Testis (tissue), 3 donors: ENCODE measurements around the gene B3GNT7. TPM values are rescaled to one million over a fixed set of nuclear protein-coding genes. Genes with fewer than 3 reads are reported as not detected.
A peak's percentile ranks its signal among the peaks of the same experiment; 100 is the strongest.

Experiments used
- DNase-seq: peaks from one replicate; pipeline ENCODE4 v3.0.0-alpha.2; 2019
- H3K27ac ChIP-seq, 2 donors: fragments of 200-600 bp; sonication (generic); one replicate each; pipeline ENCODE4 v1.5.1; 2019
- H3K27me3 ChIP-seq: fragments of 200-600 bp; sonication (generic); one replicate; pipeline ENCODE4 v1.5.1; 2019
- H3K36me3 ChIP-seq: fragments of 200-600 bp; sonication (generic); one replicate; pipeline ENCODE4 v1.5.1; 2017; ENCODE audit warnings: low read depth; ENCODE audit errors: missing control alignments
- H3K4me1 ChIP-seq: fragments of 200-600 bp; sonication (generic); one replicate; pipeline ENCODE4 v1.5.1; 2019
- H3K4me3 ChIP-seq, 2 donors: fragments of 200-600 bp; sonication (generic); one replicate each; pipeline ENCODE4 v1.5.1; 2017 to 2019
- H3K9me3 ChIP-seq: fragments of 200-600 bp; sonication (generic); one replicate; pipeline ENCODE4 v1.5.1; 2017
- POLR2A ChIP-seq: fragments of 450-650 bp; IDR thresholded peaks from one replicate; pipeline ENCODE4 v1.6.1; 2017; ENCODE audit warnings: antibody characterized with exemption, mild to moderate bottlenecking, moderate library complexity
- WGBS, 2 donors: methylation state at CpG; one replicate each; pipeline ENCODE4 v1.1.5; 2018; 5-methylcytosine and 5-hydroxymethylcytosine counted together
- intact Hi-C: fragments of 100-400 bp; cut with DNase I; formaldehyde crosslinking; loops from one replicate; pipeline ENCODE4 v1.15.1; 2023; ENCODE audit warnings: low total_unique reads
- polyA plus RNA-seq: library from polyadenylated mRNA; stranded (reverse); fragments of 350-450 nt; fragmentation: Illumina TruSeq; extraction: RNeasy Lipid Tissue Mini Kit (QIAGEN cat#74804); gene quantifications from one replicate; pipeline ENCODE4 v1.2.3, GENCODE V29; 2014; ENCODE audit warnings: low read depth, low replicate concordance; ENCODE audit not compliant: insufficient read depth
- total RNA-seq, 2 donors: library from RNA; depleted of rRNA; stranded (reverse); fragments of >200 nt; gene quantifications; one replicate each; pipeline ENCODE4 v1.2.3, GENCODE V29; 2016
- TF ChIP-seq, protein P1 (sequence below), 3 experiments: fragments of 450-650 bp in 2 of 3; fragments of 200-600 bp in 1 of 3; sonication (generic) in 1 of 3; IDR thresholded peaks; one replicate each; pipeline ENCODE4 v1.5.1; 2016 to 2019; ENCODE audit warnings: antibody characterized with exemption in 3 of 3, mild to moderate bottlenecking in 2 of 3, moderate library complexity in 1 of 3

Gene B3GNT7
- total and polyA plus RNA-seq, 3 donors from 2014 or later, result 2.6 to 5.0 (median 3.3) TPM

DNA sequence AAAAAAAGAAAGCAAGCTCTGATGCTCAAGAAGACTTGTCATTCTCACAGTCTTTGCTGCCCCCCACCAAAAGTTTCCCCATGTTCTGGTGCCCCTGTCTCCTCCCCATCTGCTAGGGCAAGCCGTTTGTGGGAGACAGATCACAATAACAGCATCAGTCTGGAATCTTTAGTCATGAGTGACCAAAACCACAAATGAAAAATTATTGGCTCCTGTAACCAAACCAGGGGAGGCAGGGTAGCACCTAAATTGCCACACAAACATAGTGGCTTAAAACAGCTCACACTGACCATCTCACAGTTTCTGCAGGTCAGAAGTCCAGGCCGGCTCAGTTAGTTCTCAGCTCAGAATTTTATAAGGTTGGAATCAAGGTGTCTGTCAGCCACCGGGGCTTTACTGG, 9.1 kb upstream of the B3GNT7 start:
- no peak for DNase-seq
- 82 to 97% methylated on average over 3 of the region's 3 CpGs for WGBS, 2 donors
- Histone ChIP-seq H3K4me3 (no peak overlapping the region), H3K9me3 (no peaks in the 10 kb centered on the region), H3K36me3 (no peaks in the 10 kb centered on the region), H3K4me1 (peaks cover 6% of the 10 kb centered on the region), H3K27me3 (no peaks in the 10 kb centered on the region), H3K27ac (no peak overlapping the region)
- no peak for TF ChIP-seq POLR2A
- TF ChIP-seq, protein P1, sequence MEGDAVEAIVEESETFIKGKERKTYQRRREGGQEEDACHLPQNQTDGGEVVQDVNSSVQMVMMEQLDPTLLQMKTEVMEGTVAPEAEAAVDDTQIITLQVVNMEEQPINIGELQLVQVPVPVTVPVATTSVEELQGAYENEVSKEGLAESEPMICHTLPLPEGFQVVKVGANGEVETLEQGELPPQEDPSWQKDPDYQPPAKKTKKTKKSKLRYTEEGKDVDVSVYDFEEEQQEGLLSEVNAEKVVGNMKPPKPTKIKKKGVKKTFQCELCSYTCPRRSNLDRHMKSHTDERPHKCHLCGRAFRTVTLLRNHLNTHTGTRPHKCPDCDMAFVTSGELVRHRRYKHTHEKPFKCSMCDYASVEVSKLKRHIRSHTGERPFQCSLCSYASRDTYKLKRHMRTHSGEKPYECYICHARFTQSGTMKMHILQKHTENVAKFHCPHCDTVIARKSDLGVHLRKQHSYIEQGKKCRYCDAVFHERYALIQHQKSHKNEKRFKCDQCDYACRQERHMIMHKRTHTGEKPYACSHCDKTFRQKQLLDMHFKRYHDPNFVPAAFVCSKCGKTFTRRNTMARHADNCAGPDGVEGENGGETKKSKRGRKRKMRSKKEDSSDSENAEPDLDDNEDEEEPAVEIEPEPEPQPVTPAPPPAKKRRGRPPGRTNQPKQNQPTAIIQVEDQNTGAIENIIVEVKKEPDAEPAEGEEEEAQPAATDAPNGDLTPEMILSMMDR (IDR thresholded peaks at IDR 0.05), result no peak
- intact Hi-C loops, result no loop called here

DNA sequence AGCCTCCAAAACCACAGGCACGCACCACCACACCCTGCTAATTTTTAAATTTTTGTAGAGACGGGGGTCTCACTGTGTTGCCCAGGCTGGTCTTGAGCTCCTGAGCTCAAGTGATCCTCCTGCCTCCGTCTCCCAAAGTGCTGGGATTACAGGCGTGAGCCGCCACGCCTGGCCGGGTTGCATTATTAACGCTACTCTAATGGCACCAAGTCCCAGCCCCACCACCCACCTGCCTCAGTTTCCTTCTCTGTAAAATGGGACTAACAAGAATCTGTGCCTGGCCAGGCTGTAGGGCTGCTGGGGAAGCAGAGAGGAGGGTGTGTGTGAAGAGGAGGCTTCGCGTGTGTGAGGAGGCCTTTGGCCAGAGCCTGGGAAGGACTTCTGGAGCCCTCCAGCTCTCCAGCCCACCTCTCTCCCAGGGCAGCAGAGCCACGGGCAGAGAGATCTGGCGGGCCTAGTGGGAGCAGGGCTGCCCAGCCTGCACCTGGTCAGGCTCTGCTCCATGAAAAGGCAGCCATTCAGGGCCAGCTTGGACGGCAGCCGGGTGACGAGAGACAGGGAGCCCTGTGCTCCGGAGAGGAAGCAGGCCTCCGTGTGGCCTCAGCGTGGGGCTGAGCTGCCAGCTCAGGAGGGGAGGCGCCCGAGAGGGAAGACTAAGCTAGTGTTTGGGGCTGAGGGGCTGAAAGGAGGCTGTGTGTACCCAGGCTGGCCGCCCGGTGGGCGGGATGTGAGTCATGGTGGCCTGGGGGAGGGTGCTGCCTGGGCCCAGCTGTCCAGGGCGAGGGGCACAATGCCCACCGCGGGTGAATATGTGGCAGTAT, 7.4 kb upstream of the B3GNT7 start:
- TF ChIP-seq, protein P1 (IDR thresholded peaks at IDR 0.05), result no peak
- TF ChIP-seq POLR2A, result no peak
- 60 to 72% methylated on average over 18 to 26 of the region's 26 CpGs for WGBS, 2 donors
- no peak overlapping the region for H3K27ac ChIP-seq
- no peak overlapping the region for H3K4me3 ChIP-seq
- no peaks in the 10 kb centered on the region for H3K27me3 ChIP-seq
- H3K9me3 ChIP-seq, result no peaks in the 10 kb centered on the region
- peak; percentile 58 for DNase-seq
- H3K4me1 ChIP-seq, result peaks cover 6% of the 10 kb centered on the region
- no peaks in the 10 kb centered on the region for H3K36me3 ChIP-seq
- intact Hi-C loops, result no loop called here

DNA sequence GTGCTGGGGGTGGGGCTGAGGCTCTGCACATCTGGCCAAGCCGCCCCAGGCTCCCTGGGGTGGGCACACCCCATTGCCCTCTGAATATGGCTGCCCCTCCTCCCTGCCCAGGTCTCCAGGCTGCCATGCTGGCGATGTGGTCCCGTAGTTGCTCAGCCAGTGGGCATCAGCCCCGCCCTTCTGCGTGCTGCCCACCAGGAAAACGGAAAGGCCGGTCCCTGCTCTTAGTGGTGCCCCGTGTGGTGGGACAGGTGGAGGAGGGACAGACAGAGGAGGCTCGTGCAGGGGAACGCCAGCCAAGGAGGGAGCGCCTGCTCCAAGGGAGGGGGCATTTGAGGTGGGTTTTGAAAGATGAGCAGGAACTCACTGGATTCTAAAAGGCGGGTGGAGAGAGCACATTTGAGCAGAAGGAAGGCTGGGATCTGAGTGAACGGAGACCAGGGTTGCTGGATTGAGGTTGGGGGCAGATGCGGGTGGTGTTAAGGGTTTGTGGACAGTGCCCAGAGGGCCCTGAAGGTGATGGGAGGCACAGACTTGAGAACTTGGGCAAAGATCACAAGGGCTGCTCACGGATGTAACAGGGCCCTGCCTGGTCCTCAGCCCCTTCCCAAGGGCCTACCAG, 6.7 kb upstream of the B3GNT7 start:
- H3K36me3 ChIP-seq, result no peaks in the 10 kb centered on the region
- DNase-seq, result no peak
- peaks cover 6% of the 10 kb centered on the region for H3K4me1 ChIP-seq
- no peaks in the 10 kb centered on the region for H3K27me3 ChIP-seq
- H3K9me3 ChIP-seq, result no peaks in the 10 kb centered on the region
- intact Hi-C loops, result no loop called here
- H3K27ac ChIP-seq, result no peak overlapping the region
- TF ChIP-seq, protein P1 (IDR thresholded peaks at IDR 0.05), result no peak
- no peak for TF ChIP-seq POLR2A
- H3K4me3 ChIP-seq, result no peak overlapping the region
- 78 to 92% methylated on average over 8 to 15 of the region's 15 CpGs for WGBS, 2 donors

DNA sequence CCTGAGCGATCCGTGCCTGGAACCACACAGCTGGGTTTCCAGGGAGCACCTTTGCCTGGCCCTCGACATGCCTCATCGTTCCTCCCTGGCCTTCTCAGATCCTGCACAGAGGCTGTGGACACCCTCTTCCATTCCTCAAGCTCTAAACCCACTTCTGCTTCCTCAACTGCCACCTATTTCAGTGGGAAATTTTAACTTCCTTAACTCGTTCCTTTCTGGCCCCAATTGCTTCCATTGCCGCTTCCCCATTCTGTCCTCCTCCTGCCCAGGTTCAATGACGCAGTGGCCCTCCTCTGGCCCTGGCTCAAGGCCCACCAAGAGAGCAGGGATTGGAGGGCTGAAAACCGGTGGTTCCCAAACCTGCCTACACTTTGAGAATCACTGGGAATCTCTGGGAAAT, 4.8 kb upstream of the B3GNT7 start:
- intact Hi-C loops, result no loop called here
- 77 to 88% methylated on average over 8 of the region's 8 CpGs for WGBS, 2 donors
- no peak for DNase-seq
- Histone ChIP-seq H3K9me3 (no peaks in the 10 kb centered on the region), H3K27me3 (no peaks in the 10 kb centered on the region), H3K4me1 (peaks cover 11% of the 10 kb centered on the region), H3K36me3 (no peaks in the 10 kb centered on the region), H3K27ac (no peak overlapping the region), H3K4me3 (no peak overlapping the region)
- TF ChIP-seq, protein P1 (IDR thresholded peaks at IDR 0.05), result no peak
